Effector CD8-positive, alpha-beta T cell (primary cell): ENCODE measurements around the gene TM7SF3.

Source experiments
- DNase-seq: peaks from one replicate; lab custom pipeline; 2025; lab: John Stamatoyannopoulos, UW

The TM7SF3 gene

GRCh38 chr12:27014859-27015729, 910 bp upstream of the TM7SF3 start:
- no peak for DNase-seq

- DNase-seq, result no peak
Observed at GRCh38 chr12:27013611-27014084, 536 bp downstream of the TM7SF3 start.

DNA sequence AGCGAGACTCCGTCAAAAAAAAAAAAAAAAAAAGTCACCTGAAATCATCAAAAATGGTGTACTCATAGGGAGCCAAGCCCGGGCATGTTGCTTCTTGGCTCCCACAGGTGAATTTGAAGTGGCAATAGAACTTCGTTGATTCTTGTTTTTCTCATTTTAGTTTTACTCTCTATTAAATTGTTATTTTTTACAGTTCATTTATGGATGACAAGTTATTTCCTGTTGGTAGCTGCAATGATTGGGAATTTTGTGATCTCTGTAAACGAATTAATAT, 1.3 kb downstream of the TM7SF3 start:
- no peak for DNase-seq

DNA sequence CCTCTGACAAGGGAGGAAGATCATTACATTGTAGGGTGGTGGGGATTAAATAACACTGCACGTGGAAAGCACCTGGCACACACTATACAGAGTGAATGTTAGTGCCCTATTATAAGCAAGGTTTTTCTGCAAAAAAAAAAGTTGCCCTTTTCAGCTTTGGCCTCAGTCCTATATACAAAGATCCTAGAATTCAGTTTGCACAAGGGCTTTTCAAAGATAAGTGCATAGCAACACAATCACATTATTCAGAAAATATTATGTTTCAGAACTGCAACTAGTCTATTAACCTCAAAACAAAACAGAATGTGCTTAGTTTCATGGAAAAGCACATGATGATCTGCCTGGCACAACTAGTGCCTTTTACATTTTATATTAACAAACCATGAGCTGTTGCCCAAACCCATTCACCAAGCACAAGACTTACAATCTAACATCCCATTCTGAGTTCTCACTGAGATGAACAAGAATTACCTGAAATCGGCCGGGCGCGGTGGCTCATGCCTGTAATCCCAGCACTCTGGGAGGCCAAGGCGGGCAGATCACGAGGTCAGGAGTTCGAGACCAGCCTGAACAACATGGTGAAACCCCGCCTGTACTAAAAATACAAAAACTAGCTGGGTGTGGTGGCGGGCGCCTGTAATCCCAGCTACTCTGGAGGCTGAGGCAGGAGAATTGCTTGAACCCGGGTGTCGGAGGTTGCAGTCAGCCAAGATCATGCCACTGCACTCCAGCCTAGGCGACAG, 1.8 kb downstream of the TM7SF3 start:
- no peak for DNase-seq

GRCh38 chr12:27009881-27010301, 4.3 kb downstream of the TM7SF3 start:
- DNase-seq, result no peak

GRCh38 chr12:27008081-27008480, 6.1 kb downstream of the TM7SF3 start:
- no peak for DNase-seq

DNA sequence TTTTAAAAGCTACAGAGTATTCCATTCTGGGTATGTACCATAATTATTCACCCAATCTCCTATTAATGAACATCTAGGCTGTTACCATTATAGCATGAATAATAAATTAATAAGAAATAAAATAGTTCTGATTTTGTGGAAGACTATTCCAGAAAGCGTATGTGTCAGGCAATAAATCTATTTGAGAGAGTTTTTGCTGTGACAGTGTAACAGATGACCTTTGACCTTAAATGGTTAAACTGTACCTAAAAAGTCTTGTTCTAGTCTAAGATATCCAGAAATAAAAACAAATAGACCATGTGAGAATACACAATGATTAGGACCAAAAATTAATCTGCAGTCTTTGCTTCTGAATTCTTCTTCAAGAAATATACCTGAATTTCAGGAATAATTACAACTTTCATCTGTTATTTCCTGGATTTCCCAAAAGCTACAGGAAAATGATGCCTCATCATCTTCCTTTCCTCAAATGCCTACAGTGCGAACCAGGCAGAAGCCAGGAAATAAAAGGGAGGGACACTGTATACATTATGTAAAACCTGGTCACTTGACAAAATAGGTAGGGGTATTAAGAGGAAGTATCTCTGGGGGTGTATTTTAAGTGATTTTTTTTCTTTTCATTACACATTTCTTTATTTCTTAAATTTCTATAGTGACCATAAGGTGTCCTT, 7.3 kb downstream of the TM7SF3 start:
- no peak for DNase-seq

DNA sequence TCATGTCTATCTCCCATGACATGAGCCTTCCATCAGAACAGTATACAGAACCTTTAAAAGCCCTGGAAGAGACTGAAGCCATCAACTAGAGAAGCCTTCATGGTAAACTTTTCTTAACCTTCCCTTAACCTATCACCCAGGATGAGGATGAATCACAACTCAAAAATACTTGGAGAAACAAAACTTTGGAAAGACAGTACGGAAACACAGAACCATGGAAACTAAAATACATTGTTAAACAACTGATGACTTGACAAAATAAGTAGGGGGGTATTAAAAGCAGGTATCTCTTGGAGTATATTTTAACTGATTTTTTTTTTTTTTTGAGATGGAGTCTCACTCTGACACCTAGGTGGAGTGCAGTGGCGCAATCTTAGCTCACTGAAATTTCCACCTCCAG, 8.7 kb downstream of the TM7SF3 start:
- no peak for DNase-seq

DNA sequence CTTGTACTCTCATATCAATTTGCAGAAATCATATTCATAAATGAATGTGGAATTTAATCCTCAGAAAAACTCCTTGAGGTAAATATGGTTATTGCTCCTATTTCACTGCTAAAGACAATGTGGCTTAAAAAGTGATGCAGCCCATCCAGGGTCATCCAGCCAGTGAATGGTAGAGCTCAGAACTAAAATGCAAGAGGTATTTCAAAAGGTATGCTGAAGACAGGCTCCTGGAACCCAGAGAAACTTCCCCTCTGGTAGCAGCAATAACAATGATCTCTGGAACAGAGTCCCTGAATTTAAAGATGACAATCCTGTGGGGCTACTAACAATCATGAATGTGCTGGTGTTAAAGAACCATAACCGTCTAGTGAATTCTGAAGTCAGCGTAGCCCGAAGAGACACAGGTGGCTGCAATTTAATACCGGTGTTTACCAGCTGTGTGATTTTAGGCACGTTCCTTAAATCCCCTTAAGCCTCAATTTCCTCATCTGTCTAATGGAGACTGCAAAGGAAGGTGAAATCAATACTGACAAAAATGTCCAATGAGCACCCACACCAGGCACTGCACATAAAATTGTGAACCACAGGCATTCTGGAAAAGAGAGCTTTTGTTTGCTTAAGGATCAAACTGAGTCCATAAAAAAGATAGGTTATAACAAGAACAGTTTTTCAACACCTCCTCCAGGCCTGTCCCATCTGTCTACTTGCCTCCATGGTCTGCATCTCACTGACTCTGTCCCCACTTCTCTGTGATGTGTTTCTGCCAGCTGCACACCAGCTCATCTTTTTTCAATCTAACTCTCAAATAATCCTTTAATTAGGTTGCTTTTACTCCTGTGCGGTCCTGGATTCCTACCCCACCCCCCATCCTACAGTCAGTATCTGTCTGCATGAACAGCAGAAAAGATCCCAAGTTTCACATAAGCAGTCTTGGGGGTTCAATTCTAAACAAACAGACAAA, 10.5 kb downstream of the TM7SF3 start:
- no peak for DNase-seq

GRCh38 chr12:27002141-27002540, 12.0 kb downstream of the TM7SF3 start:
- no peak for DNase-seq

GRCh38 chr12:27001663-27002062, 12.5 kb downstream of the TM7SF3 start:
- DNase-seq, result no peak

DNA sequence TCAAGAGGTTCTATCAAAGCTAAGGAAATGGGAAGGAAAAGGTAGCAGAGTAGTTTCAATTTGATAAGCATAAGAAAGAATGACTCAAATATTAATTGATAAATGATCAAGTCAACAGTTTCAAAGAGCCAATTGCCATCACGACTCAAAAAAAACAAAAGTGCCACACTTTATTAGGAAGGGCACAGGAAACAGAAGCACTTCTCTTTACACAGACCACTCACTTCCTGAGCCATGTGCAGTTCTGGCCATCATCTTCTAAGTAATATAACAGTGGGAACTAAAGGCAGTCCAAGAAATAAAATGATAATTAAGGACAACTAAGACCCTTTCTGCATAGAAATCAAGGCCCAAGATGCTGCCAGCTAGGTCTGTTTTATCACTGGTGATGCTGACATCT, 13.2 kb downstream of the TM7SF3 start:
- DNase-seq, result no peak

DNA sequence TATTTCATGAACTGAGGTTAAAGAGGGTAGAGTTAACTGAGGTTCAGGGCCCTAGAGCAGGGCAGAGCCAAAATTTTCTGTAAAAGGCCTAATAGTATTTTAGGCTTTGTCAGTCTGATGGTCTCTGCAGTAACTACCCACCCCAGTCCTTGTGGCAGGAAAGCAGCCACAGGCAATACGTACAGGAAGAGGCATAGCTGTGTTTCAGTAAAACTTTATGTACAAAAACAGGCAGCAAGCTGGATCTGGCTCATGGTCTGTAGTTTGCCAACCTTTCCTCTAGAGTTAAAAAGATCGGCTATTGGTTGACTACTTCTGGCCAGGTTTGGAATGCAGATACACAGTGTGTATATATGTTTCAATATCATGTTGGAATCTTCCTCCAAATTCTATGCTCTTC, 17.2 kb downstream of the TM7SF3 start:
- DNase-seq, result no peak

- no peak for DNase-seq
Observed at GRCh38 chr12:26995706-26996105, 18.5 kb downstream of the TM7SF3 start.

- no peak for DNase-seq
Observed at GRCh38 chr12:26994109-26994508, 20.1 kb downstream of the TM7SF3 start.

DNA sequence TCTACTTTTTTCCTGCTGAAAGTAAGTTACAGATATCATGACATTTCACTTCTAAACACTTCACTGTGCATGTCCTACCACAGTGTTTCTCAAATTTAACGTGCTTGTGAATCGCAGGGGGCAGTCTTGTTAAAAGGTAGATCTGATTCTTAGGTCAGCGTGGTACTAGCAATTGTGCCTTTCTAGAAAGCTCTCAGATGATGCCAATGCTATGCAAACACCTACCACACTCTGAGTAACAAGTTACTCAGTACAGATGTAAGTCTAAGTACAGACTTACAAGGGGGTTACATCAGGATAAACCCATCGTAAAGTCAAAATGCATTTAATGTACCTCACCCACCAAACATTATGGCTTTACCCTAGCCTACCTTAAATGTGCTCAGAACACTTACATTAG, 22.4 kb downstream of the TM7SF3 start:
- no peak for DNase-seq

GRCh38 chr12:26989873-26990272, 24.3 kb downstream of the TM7SF3 start:
- no peak for DNase-seq

GRCh38 chr12:26988703-26989102, 25.5 kb downstream of the TM7SF3 start:
- DNase-seq, result no peak

DNA sequence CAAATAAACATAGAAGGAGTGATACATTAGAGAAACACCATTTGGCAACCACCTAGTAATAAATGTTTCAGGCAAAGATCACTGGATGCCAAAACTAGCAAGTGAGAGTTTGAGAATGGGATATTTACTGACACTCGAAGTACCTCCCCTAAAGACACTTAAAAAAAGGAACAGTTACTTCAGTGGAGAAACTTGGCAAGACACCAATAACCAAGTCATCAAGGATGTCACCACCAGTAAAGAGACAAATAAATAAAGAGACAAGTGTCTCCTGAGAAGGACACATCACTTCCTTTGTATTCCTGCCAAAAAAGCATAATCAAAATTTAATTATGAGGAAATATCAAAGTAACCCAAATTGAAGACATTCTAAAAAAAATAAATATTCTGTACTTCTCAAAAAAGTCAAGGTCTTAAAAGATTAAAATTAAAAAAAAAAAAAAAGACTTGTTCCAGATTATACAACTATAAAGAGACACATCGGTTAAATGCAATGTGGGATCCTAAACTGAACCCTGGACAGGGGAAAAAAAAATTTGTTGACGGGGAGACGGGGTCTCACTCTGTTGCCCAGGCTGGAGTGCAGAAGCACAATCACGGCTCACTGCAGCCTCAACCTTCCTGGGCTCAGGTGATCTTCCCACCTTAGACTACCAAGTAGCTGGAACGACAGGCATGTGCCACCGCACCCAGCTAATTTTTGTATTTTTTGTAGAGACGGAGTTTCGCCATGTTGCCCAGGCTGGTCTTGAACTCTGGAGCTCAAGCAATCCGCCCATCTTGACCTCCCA, 26.4 kb downstream of the TM7SF3 start:
- DNase-seq, result no peak

- no peak for DNase-seq
Observed at GRCh38 chr12:26982866-26983265, 31.3 kb downstream of the TM7SF3 start.

GRCh38 chr12:26979733-26980132, 34.5 kb downstream of the TM7SF3 start:
- DNase-seq, result no peak
